ENCODE data around the gene KIR2DL3.
"Not testable (repeated sequence)": the region's sequence is repeated elsewhere in the genome, so short reads cannot be mapped to it uniquely, and the experiment has no call there.

KIR2DL3 gene

DNA sequence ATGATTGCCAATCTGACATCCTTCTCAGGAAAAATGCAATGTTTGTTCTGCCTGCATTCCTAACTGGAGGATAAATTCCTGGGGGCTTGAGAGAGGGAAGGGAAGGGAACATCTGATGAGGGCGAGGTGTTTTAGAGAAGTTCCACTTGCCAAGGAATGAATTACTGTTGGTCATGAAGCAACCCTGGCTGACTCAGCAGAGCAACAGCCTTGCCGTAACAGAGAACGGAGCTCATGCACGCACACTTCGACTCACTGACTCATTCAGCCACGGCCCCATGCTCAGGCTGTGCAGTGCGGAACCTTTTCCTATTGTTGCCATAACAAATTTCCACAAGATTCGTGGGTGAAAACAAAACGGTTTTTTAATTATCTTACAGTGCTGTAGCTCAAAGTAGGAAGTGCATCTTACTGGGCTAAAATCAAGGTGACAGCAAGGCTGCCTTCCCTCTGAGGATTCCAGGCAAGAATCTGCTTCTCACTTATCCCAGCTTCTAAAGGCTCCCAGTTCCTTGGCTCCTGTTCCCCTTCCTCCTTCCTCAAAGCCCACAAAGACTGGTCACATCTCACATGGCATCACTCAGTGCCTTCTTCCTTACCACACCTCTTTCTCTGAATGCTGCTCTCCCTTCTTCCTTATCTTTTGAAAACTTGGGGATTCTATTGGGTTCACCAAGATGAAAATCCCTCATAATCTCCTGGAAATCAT, 9.5 kb downstream of the KIR2DL3 start:
- not testable (repeated sequence) for DNase-seq

DNA sequence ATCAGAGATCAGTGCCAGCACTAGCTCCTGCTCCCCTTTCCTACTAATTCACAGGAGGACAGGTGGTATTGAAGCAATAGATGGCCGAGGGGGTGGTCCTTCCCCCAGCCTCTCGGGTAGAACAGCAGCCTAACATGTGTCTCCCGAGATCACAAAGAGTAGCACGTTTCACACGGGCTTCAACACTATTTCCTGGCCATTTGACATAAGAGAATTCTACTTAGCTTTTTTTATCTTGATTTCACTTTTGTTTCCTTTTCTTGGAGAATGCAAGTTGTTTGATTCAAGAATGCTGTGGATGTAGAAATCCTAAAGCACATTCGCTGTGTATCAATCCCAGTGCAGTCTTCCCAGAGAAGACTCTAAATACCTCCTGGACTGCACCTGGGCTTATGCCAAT, 12.0 kb downstream of the KIR2DL3 start:
- not testable (repeated sequence) for DNase-seq

DNA sequence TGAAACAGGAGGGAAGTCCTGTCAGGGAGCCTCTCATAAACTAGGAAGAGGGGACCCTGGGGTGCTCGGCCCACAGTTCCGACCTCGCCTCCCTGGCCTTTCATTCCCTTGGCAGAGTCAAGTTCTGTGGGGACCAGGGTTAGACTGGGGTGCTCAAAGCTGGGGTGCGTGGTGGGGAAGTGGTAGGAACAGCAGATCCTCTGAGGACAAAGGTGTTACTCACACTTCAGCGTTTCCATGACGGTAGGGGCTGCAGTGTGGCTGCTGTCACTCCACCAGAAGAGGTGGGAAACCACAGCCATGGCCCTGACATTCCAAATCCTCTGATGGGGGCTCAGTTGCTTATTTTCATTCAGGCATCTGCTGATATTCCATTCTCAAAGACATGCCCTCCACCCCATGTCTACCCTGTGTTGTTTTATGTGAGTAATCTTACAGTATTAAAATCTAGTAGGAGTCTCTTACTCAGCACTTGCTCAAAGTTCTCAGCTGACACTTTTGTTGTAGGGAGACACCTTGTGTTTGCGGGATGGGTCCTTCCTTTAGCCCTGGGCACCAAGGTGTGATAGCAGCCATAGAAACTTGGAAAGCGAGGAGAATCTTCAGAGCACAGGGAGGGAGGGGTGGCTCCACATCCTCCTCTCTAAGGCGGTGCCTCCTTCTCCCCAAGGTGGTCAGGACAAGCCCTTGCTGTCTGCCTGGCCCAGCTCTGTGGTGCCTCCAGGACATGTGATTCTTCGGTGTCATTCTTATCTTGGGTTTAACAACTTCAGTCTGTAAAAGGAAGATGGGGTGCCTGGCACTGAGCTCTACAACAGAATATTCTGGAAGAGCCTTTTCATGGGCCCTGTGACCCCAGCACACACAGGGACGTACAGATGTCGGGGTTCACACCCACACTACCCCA, 18.1 kb downstream of the KIR2DL3 start:
- DNase-seq = not testable (repeated sequence)

DNA sequence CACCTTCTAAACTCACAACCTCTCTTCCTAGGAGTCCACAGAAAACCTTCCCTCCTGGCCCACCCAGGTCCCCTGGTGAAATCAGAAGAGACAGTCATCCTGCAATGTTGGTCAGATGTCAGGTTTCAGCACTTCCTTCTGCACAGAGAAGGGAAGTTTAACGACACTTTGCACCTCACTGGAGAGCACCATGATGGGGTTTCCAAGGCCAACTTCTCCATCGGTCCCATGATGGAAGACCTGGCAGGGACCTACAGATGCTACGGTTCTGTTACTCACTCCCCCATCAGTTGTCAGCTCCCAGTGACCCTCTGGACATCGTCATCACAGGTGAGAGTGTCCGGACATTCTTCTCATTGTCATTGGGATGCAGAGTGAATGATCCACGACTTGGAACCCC, 20.3 kb downstream of the KIR2DL3 start:
- DNase-seq = not testable (repeated sequence)

DNA sequence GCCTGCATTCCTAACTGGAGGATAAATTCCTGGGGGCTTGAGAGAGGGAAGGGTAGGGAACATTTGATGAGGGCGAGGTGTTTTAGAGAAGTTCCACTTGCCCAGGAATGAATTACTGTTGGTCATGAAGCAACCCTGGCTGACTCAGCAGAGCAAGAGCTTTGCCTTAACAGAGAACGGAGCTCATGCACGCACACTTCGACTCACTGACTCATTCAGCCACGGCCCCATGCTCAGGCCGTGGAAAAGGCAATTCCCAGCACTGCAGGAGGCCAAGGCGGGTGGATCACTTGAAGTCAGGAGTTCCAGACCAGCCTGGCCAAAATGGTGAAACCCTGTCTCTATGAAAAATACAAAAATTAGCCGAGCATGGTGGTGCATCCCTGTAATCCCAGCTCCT, 25.9 kb downstream of the KIR2DL3 start:
- DNase-seq = not testable (repeated sequence)

DNA sequence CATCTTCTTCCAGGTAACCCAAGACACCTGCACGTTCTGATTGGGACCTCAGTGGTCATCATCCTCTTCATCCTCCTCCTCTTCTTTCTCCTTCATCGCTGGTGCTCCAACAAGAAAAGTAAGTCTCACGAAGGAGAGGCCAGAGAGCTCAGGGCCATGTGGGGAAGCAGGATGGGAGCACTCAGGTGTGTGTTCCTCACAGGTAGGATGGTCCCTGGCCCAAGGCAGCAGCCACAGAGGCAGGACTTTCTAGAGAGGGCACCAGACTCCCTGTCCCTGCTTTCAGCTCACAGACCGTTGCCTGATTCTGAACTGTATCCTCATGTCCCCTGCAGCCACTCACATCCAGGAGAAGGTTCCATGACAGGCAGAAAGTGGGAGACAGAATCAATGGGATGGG, 28.2 kb downstream of the KIR2DL3 start:
- DNase-seq = not testable (repeated sequence)

DNA sequence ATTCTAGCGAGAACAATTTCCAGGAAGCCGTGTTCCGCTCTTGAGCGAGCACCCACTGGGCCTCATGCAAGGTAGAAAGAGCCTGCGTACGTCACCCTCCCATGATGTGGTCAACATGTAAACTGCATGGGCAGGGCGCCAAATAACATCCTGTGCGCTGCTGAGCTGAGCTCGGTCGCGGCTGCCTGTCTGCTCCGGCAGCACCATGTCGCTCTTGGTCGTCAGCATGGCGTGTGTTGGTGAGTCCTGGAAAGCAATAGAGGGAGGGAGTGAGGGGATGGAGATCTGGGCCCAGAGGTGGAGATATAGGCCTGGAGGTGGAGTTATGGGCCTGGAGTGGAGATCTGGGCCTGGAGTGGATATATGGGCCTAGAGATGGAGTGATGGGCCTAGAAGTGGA, 31.3 kb downstream of the KIR2DL3 start, which contains the start of gene KIR2DL1:
Gene KIR2DL1 (plus strand): TSS at position 148 of the 400 bp plus-strand sequence. CDS start 58 bp downstream, at position 206.
- not testable (repeated sequence) for DNase-seq

DNA sequence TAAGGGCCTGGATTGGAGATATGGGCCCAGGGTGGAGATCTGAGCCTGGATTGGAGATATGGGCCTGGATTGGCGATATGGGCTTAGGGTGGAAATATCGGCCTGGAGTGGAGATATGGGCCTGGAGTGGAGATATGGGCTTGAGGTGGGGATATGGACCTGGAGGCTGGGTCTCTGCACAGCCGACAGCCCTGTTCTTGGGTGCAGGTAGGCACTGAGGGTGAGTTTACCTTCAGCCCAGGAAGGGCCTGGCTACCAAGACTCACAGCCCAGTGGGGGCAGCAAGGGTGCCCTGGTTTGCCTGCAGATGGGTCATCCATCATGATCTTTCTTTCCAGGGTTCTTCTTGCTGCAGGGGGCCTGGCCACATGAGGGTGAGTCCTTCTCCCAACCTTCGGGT, 32.2 kb downstream of the KIR2DL3 start:
- not testable (repeated sequence) for DNase-seq

DNA sequence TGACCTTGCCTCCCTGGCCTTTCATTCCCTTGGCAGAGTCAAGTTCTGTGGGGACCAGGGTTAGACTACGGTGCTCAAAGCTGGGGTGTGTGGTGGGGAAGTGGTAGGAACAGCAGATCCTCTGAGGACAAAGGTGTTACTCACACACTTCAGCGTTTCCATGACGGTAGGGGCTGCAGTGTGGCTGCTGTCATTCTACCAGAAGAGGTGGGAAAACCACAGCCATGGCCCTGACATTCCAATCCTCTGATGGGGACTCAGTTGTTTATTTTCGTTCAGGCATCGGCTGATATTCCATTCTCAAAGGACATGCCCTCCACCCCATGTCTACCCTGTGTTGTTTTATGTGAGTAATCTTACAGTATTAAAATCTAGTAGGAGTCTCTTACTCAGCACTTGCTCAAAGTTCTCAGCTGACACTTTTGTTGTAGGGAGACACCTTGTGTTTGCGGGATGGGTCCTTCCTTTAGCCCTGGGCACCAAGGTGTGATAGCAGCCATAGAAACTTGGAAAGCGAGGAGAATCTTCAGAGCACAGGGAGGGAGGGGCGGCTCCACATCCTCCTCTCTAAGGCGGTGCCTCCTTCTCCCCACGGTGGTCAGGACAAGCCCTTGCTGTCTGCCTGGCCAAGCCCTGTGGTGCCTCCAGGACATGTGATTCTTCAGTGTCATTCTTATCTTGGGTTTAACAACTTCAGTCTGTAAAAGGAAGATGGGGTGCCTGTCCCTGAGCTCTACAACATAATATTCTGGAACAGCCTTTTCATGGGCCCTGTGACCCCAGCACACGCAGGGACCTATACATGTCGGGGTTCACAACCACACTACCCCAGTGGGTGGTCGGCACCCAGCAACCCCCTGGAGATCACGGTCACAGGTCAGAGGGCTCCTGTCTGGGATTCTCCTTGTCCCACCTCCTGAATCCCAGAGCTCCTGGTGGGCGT, 33.0 kb downstream of the KIR2DL3 start:
- not testable (repeated sequence) for DNase-seq

DNA sequence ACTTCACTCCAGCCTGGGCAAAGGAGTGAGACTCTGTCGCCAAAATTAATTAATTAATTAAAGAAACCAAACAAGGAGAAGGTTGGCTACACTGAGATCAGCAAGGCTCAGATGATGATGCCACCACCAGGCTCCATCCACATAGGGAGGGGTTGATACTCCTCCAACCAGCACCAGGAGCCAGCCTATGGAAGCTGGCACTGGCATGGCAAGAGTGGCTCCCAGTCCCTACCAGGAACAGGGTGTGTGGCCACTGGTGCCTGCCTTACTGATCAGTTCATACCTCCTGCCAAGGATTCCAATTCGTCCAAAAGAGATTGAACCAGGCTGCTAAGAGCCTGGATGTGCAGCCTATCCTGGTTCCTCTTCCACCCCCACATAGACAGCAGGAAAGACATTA, 34.4 kb downstream of the KIR2DL3 start:
- not testable (repeated sequence) for DNase-seq

DNA sequence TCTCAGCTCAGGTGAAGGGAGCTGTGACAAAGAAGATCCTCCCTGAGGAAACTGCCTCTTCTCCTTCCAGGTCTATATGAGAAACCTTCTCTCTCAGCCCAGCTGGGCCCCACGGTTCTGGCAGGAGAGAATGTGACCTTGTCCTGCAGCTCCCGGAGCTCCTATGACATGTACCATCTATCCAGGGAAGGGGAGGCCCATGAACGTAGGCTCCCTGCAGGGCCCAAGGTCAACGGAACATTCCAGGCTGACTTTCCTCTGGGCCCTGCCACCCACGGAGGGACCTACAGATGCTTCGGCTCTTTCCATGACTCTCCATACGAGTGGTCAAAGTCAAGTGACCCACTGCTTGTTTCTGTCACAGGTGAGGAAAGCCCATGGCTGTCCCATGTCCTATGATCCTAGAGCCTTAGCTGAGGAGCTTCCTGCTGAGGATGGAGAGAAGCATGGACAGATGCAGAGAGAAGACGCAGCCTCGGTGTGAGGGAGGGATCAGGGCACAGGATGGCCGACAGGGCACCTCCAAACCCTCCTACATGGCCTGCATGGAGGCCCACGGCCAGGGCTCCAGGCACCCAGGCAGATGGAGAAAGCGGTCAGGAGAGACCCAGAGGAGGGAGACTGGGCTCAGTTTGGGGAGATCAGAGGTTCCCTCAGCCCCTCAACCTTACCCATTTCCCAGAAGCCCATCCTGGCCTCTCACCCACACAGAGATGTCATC, 36.9 kb downstream of the KIR2DL3 start:
- not testable (repeated sequence) for DNase-seq

DNA sequence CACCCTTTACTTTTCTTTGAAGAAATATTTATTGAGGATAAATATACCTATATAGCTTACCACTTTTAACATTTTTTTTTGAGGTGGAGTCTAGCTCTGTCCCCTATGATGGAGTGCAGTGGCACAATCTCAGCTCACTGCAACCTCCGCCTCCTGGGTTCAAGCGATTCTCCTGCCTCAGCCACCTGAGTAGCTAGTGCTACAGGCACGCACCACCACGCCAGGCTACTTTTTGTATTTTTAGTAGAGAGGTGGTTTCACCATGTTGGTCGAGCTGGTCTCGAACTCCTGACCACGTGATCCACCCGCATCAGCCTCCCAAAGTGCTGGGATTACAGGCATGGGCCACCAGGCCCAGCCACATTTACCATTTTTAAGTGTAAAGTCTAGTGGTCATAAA, 37.5 kb downstream of the KIR2DL3 start:
- DNase-seq = not testable (repeated sequence)

DNA sequence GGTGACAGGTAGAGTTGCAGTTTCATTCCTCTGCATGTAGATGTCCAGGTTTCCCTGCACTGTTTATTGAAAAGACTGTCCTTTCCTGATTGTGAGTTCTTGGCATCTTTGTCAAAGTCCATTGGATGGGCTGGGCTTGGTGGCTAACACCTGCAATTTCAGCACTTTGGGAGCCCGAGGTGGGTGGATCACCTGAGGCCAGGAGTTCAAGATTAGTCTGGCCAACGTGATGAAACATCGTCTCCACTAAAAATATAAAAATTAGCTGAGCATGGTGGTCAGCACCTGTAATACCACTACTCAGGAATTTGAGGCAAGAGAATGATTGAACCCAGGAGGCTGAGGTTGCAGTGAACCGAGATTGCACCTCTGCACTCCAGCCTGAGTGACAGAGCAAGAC, 39.5 kb downstream of the KIR2DL3 start:
- DNase-seq = not testable (repeated sequence)

DNA sequence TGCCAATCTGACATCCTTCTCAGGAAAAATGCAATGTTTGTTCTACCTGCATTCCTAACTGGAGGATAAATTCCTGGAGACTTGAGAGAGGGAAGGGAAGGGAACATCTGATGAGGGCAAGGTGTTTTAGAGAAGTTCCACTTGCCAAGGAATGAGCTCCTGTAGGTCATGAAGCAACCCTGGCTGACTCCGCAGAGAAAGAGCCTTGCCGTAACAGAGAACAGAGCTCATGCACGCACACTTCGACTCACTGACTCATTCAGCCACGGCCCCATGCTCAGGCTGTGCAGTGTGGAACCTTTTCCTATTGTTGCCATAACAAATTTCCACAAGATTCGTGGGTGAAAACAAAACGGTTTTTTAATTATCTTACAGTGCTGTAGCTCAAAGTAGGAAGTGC, 40.6 kb downstream of the KIR2DL3 start:
- DNase-seq = not testable (repeated sequence)

DNA sequence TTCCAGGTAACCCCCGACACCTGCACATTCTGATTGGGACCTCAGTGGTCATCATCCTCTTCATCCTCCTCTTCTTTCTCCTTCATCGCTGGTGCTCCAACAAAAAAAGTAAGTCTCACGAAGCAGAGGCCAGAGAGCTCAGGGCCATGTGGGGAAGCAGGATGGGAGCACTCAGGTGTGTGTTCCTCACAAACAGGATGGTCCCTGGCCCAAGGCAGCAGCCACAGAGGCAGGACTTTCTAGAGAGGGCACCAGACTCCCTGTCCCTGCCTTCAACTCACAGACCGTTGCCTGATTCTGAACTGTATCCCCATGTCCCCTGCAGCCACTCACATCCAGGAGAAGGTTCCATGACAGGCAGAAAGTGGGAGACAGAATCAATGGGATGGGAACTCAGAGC, 44.6 kb downstream of the KIR2DL3 start:
- DNase-seq = not testable (repeated sequence)

DNA sequence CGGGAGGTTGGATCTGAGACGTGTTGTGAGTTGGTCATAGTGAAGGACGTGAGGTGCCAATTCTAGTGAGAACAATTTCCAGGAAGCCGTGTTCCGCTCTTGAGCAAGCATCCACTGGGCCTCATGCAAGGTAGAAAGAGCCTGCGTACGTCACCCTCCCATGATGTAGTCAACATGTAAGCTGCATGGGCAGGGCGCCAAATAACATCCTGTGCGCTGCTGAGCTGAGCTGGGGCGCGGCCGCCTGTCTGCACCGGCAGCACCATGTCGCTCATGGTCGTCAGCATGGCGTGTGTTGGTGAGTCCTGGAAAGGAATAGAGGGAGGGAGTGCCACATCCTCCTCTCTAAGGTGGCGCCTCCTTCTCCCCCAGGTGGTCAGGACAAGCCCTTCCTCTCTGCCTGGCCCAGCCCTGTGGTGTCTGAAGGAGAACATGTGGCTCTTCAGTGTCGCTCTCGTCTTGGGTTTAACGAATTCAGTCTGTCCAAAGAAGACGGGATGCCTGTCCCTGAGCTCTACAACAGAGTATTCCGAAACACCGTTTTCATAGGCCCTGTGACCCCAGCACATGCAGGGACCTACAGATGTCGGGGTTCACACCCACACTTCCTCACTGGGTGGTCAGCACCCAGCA, 47.9 kb downstream of the KIR2DL3 start:
- DNase-seq = peak; percentile 2

DNA sequence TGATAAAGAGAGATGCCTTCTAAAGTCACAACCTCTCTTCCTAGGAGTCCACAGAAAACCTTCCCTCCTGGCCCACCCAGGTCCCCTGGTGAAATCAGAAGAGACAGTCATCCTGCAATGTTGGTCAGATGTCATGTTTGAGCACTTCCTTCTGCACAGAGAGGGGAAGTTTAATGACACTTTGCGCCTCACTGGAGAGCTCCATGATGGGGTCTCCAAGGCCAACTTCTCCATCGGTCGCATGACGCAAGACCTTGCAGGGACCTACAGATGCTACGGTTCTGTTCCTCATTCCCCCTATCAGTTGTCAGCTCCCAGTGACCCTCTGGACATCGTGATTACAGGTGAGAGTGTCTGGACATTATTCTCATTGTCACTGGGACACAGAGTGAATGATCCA, 49.8 kb downstream of the KIR2DL3 start:
- not testable (repeated sequence) for DNase-seq

DNA sequence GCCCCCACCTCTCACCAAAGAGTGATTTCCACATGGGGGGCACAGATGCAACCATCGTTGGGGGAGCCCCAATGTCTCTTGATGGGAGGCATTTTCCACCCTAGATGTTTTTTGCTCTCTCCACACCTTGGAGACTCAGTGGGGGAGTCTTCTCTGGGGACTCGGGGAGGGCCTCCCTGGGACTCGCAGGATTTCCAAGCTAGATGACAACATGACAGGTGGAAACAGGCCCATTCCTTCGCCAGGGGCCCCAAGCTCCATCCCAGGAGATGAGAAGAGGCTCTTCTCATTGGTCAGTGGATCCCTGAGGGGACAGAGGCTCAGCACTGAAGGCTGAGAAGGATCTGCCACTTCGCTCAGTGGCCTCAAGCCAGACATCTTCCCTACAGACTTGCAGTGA, 52.4 kb downstream of the KIR2DL3 start:
- DNase-seq = no peak

DNA sequence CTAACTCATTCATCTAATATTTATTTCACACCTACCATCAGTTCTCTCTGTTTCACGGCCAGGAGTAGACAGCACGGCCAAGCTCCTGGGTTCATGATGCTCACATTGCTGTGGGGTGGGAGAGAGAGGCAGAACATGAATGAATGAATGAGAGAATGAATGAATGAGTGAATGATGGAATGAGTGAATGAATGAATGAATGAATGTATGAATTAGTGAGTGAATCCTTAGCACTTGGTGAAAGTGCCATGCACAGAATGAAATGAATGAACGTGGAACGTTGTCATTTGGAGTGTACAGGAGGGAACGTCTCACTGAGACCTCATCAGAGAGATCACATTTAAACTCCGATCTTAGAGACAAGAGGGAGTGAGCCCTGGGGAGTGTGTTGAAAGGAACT, 53.2 kb downstream of the KIR2DL3 start:
- DNase-seq = no peak

DNA sequence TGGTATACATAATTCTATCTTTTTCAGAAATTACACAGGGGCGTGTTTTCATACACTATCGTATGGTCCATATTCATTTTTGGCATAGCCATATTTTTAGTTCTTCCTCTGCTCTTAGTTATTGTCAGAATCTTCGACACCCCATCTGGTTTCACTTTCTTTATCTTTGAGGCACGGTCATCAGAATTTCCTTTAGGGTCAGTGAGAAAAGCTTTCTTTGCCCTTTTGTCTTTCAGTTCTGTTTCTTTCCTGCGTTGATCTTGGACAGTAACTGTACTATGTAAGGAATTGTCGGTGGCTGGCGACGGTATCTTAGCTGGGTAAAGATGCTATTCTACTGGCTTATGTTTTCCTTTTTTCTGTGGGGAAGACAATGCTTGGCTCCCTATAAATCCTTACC, 54.5 kb downstream of the KIR2DL3 start:
- DNase-seq = no peak

DNA sequence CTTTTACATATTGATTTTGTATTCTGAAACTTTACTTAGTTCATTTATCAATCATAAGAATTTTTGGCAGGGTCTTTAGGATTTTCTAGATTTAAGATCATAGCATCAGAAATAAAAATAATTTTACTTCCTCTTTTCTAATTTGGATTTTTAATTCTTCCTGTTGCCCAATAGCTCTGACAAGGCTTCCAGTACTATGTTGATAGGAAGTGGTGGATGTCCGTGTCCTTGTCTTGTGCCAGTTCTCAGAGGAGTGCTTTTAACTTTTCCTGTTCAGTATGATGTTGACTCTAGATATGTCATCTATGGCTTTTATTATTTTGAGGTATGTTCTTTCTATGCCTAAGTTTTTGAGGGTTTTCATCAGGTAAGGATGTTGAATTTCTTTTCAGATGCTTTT, 57.4 kb downstream of the KIR2DL3 start:
- no peak for DNase-seq
